HEK293T (cell line): Measurements from ENCODE around the gene ARHGEF28.

Source experiments
- ELF4 ChIP-seq: fragments of 450-650 bp; IDR thresholded peaks from 2 replicates; pipeline ENCODE4 v1.6.1; 2017; ENCODE audit warnings: antibody characterized with exemption
- SP1 ChIP-seq: fragments of 450-650 bp; IDR thresholded peaks from 2 replicates; pipeline ENCODE4 v1.6.1; 2017
- SUZ12 ChIP-seq: fragments of 450-650 bp; IDR thresholded peaks from 2 replicates; pipeline ENCODE4 v1.6.1; 2016; ENCODE audit warnings: mild to moderate bottlenecking
- TARDBP ChIP-seq: fragments of 450-650 bp; IDR thresholded peaks from 2 replicates; pipeline ENCODE4 v1.6.1; 2016

- TF ChIP-seq ELF4 (no peak), TARDBP (no peak), SP1 (no peak), SUZ12 (no peak)
These were observed 264.6 kb downstream of the ARHGEF28 start for GRCh38 chr5:73890569-73890968.
